ENCODE results near the gene ELF1.
"Not testable (repeated sequence)": the region's sequence is repeated elsewhere in the genome, so short reads cannot be mapped to it uniquely, and the experiment has no call there.

ELF1 gene

DNA sequence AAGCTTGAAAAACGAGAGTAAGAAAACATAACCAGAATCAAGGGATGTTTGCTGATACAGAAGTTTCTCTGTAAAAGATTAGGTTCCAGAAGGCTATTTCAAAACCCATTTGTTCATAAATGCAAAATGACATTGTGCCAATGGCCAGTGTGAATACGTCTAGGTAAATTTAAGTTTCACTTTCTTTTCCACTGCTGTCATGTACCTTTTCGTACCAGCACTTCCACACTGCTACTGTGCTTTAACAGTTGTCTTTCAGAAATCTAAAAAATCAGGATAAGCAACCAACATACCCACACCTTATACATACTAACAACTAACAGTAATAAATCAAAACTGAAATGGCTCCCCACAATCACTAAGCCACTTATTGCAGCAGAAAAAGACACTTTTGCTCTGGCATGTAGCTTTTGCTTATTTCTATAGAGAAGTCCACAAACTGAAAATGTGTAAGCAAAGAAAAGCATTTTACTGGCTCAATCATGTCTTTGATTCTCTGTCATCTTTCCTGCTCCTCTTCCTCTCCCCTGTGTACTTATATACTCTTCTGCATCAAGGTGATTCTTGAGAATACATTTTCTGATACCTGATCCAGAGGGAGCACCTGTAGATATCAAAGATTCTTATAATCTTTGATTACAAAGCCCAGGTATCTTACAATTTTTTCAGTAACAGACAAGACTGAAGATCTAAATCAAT lies 34.3 kb downstream of the ELF1 start:
- peak; percentile 100 for FAIRE-seq
- no peak for DNase-seq (ENCODE audit: insufficient read length, low spot score)

DNA sequence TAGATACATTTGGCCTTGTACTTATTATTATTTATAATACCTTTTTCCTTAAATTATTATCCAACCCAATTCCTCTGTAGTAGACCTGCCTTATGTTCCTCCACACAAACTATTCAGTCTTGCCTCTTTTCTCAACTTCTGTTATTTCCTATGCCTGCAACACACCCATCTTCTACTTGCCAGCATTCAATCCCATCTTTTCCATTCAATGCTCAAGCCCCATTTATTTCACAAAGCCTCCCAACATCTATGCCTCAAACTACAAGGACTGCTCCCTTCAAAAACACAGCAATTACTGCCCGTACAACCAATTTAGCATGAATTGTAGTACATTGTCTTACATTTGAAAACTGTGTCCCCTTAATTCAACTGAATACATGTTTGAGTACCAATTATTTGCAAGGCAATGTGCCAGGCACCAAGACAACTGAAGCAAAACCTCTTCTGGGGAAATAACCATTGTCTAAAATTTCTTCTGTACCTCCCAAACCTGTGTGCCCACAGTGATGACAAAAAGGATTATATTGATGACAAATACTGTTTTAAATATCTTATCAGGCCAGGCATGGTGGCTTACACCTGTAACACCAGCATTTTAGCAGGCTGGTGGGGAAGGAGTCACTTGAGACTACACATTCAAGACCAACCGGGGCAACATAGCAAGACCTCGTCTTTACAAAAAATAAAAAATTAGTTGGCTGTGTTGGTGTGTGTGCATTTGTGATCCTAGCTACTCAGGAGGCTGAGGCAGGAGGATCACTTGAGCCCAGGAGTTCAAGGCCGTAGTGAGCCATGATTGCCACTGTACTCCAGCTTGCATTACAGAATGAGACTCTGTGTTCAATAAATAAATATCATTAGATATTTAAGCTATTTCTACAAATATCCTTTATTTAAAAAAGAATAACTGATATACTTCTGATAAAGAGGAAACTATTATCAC lies 35.1 kb downstream of the ELF1 start:
- DNase-seq (ENCODE audit: insufficient read length, low spot score) (no peak), FAIRE-seq (no peak)

DNA sequence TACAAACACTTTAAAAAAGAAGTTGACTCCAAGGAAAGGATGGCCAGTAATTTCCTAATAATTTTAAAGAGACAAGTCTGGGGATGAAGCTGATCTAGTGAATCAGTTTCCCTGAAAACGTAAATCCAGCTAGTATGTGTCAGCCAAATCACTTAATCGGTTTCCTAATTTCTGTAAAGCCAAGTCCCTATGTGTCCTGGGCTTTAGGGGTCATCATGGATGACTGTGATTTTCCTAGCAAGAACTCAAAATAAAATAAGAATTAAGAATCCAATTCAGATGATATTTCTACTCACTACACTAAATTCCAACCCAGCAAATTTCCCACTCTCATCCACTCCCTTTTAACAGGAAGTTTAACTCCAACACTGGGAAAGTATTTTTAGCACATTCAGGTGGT lies 35.9 kb downstream of the ELF1 start:
- DNase-seq (ENCODE audit: insufficient read length, low spot score) (no peak), FAIRE-seq (no peak)

DNA sequence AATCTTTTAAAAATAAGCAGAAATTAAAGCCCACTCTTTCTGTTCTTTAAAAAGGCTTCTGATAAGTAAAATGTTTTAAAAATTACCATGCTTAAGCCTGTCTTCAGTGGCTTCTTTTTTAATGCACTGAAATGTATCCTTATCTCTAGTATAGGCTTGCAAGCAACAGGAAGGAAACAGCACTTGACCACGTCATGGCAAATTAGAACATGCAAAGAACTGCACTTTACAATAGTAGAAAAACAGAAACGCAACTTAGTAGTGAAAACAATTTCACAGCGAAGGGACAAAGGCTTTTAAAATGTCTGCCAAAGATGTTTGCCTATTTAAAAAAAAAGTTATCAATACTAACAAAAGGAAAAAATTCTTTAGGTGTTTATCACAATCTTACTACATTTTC lies 36.3 kb downstream of the ELF1 start:
- DNase-seq (ENCODE audit: insufficient read length, low spot score), result no peak
- FAIRE-seq, result peak; percentile 98

DNA sequence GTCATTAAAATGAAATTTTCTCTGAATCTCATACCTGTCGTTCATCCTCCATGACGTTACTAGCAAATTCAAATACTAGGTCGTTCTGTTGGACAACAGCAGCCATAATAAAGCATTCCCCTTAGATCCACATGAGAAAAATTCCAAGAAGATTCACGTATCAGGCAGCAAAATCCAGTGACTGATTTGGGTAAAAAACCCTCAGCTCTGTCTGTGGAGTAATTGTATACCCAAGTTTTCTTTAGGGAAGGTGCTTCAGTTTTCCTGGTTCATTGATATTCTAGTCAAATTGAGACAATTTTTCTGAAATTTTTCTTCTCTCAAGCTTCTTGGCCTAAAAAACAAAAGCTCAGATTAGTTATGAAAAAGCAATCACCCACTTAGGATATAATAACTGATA lies 37.2 kb downstream of the ELF1 start:
- DNase-seq (ENCODE audit: insufficient read length, low spot score) (no peak), FAIRE-seq (peak; percentile 80)

DNA sequence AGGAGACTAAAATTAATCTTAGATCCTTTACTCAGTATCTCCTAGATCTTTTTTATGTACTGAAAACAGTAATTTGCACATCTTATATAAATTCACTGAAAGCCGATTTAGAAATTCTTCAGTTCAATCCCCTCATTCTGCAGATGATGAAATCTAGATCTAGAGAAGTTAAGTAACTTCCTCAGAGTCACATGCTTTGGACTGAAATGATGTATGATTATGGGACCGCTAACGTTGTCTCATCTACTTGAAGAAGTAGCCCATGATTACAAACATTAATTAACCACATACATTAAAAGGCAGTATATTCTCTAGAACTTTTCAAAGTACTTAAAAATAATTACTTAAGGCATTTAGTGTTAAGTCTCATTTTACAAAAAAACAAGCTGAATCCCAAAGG lies 37.8 kb downstream of the ELF1 start:
- no peak for DNase-seq (ENCODE audit: insufficient read length, low spot score)
- peak; percentile 87 for FAIRE-seq

DNA sequence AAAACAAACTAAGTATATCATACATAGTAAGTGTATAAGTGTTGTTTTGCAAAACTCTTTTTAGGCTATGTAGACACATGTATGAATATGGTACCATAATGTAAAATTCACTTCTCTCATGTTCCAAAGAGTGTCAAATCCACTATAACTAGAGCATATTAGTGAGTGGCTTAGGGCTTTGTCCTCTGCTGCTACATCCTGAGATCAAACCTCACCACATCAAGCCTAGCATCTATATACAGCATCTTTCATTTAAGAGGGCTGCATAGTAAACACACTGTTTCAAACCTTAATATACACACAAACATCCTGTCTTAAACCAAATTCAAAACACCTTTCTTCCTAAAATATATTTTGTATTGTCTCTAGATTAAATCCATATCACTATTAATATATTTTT lies 38.7 kb downstream of the ELF1 start:
- FAIRE-seq (peak; percentile 88), DNase-seq (ENCODE audit: insufficient read length, low spot score) (no peak)

DNA sequence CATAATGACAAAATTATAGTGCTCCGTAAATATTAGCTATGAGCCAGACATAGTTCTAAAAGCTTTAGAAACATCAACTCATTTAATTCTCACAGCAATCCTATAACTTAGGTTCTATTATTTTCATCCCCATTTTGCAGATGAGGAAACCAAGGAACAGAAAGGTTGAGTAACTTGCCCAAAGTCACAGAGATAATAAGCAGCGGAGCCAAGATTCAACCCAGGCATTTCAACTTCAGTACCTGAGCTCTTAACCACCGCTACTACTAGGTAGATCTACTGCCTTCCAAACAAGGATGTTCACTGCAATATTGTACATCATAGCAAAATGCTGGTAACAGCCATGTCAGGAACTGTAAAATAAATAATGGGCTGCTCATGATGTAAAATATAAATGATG lies 39.9 kb downstream of the ELF1 start:
- FAIRE-seq (peak; percentile 82), DNase-seq (ENCODE audit: insufficient read length, low spot score) (no peak)

DNA sequence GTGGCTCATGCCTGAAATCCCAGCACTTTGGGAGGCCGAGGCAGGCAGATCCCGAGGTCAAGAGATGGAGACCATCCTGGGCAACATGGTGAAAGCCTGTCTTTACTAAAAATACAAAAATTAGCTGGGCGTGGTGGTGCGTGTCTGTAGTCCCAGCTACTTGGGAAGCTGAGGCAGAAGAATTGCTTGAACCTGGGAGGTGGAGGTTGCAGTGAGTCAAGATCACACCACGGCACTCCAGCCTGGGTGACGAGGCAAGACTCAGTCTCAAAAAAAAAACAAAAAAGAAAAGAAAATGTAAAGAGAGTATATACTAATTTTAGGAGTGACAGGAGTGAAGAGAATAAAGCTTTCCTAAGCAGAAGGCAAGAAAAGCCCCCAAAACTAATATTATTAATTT lies 41.0 kb downstream of the ELF1 start:
- not testable (repeated sequence) for FAIRE-seq; DNase-seq (ENCODE audit: insufficient read length, low spot score)

DNA sequence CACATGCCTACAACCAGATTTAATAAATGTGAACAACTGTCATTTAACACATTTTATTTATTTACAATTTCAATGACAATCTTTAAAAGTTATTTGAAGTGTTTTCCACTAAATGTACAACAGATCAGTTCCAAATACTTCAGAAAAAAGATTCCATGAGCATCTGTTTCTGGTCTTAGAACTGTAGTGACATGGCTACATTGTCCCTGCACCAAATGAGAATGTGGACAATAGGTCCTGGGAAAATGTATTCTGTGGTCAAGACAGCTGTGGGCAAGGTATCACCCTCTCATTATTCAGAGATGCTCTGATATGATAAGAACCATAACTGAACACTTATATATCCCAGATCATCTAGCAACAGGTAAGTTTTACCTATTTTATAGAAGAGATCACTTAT lies 43.7 kb downstream of the ELF1 start:
- DNase-seq (ENCODE audit: insufficient read length, low spot score), result no peak
- no peak for FAIRE-seq

DNA sequence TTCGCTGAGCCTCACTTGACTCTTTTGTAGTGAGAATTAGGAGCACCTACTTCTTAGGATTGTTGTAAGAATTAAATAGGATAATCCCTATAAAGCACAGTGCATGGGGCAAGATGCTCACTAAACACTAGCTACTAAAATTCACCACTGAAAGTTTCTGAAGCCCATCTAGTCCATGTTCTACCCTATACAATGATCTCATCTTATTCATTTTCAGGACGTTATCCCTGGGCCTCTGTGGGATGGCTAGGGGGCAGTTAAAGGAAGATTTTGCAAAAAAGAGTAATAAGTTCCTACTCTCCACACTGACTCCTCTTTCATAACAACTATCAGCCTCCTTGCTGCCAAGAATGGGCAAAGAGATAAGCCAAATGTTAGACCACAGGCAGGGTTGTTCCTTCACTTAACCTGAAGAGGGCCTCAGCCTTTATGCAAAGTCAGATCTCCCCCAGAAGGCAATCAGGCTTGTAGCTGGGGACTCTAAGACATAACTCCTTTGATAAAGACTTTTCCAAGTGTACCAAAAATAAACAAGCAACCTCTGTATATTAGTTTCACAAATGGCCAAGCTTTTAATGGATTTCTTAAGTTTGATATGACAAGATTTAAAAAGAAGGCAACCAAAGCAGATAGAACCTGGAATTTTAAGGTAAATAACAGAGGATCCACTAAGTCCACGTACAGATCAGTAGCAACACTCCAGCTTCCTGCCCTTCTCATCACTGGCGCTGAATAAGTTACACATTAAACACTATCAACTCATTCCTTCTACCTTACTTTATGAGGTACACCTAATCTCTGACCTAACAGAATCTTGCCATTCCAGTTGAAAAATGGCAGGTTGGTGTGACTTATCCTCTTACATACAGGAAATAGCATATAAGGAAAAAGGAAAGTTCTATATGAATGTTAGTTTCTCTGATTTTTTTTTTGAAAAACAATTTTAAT lies 44.4 kb downstream of the ELF1 start:
- FAIRE-seq, result peak; percentile 100
- no peak for DNase-seq (ENCODE audit: insufficient read length, low spot score)

DNA sequence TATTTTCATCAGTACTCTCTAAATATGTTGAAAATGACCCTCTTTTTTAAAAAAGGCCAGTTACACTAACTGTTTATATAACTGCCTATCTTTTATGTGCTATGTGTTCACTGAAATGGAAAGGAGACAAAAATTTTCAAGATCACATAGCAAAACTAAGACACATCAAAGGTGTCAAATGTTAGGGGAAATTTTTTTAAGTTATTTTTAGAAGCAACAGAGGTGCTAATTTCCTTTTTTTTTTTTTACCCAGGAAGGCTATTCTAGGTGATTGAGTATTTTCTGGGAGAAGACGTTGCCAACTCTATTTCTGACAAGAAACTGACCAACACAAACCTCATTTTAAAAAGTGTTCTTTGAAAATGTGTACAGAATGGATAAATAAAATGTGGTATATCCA lies 45.7 kb downstream of the ELF1 start:
- DNase-seq (ENCODE audit: insufficient read length, low spot score) (no peak), FAIRE-seq (peak; percentile 62)

DNA sequence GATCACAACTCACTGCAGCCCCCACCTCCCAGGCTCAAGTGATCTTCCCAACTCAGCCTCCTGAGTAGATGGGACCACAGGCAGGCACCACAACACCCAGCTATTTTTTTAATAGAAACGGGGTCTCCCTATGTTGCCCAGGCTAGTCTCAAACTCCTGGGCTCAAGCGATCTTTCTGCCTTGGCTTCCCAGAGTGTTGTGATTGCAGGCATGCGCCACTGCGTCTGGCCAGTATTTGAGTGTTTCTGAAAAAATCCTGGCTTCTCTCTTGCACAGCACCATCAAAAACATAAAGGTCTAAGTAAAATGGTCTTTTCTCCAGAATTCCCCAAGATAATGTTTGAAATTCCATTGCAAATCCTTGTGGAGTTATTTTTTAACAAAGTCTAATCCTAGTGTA lies 47.8 kb downstream of the ELF1 start:
- DNase-seq (ENCODE audit: insufficient read length, low spot score), result no peak
- no peak for FAIRE-seq

DNA sequence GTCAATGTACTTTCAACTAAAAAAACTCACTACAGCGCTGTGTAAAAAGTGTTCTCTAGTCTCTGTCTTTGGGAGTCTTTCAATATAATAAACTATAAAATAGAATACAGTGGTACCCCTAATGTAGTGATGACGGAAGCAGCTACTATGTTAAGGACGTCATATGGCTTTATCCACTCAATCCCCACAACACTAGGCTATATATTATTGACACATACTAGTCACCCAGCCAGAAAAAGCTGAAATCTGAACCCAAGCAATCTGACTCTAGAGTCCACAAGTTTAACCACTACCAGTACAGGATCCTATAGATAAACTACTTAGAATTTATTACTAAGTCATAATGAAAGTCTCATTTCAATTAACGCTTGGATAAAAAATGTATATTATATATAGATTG lies 48.3 kb downstream of the ELF1 start:
- DNase-seq (ENCODE audit: insufficient read length, low spot score), result no peak
- no peak for FAIRE-seq

DNA sequence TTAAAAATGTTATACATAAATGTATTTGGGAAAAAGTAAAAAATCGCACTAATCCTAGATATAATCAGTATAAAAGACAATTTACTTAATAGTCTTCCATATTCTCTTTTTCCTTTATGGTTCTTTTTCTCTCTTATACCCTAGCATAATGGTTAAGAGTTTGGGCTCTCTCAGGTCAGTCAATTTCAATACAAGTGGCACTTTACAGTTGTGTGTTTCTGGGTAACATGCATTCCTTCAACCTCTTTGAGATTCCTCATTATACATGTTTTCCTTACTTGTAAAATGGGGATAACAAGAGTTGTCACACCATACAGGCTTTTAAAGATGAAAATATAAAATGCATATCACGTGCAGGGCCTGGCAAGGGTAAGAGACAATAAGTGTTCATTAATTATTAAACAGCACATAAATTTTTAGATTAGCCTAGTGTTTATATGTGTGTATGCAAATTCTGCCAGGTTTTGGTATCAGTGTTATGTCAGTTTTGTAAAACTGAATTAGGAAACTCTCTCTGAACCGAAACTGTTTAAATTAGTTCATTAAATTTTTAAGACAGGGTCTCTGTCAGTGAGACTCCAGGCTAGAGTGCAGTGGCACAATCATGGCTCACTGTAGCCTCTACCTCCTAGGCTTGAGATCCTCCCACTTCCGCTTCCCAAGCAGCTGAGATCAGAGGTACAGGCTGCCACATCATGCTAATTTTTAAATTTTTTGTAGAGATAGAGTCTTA lies 49.8 kb downstream of the ELF1 start:
- FAIRE-seq (peak; percentile 93), DNase-seq (ENCODE audit: insufficient read length, low spot score) (no peak)

DNA sequence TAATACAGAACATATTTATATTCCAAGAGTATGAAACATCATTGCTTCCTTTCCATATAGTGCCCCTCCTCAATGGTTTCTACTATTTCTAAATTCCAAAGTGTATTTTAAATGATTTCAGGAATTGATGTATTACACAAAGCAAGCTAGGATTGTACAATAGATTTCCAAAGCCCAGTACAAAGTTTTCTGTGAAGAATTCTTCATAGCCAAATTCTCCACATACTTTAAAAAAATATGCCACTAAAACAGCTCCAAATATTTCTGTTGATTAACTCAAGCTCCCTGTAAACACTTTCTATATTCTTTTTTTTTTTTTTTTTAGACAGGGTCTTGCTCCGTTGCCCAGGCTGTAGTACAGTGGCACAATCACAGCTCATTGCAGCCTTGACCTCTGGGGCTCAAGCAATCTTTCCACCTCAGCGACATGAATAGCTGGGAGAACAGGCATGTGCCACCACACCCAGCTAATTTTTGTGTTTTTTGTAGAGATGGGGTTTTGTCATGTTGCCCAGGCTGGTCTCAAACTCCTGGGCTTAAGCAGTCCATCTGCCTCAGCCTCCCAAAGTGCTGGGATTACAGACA lies 50.6 kb downstream of the ELF1 start:
- no peak for FAIRE-seq
- no peak for DNase-seq (ENCODE audit: insufficient read length, low spot score)

DNA sequence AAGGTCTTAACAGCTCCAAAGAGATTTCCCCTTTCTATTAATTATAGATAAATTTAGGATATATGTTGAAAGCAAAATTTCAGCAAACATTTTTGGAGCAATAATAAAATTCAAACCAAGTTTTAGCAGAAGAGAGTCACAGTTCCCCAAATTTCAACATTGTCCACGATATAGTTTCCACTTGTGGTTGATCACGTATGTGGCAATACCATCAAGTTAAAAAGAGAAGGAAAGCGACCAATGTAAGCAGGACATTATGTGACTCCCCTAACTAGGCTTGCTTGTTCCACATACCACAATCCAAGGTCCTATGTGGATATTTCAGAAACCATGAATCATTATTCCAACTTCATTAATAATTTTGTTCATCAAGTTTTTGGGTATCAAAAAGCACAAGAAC lies 52.8 kb downstream of the ELF1 start:
- DNase-seq (ENCODE audit: insufficient read length, low spot score) (no peak), FAIRE-seq (peak; percentile 79)

DNA sequence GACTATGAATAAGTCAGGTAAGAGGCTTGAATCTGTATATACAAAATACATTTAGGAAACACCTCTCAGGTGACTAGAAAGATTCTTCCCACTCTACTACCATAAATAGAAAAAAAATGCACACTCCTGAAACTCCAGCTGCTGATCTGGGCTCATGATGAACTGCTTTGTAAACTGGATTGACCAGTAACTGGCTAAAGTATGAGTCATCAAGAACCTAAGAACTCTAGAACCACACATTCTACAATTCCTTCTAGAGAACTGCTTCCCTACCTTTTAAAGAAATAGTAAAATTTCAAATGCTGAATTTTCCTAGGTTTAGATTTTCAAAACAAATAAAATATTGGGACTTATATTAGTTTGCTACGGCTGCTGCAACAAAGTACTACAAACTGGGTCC lies 55.2 kb downstream of the ELF1 start:
- FAIRE-seq, result peak; percentile 72
- DNase-seq (ENCODE audit: insufficient read length, low spot score), result no peak

DNA sequence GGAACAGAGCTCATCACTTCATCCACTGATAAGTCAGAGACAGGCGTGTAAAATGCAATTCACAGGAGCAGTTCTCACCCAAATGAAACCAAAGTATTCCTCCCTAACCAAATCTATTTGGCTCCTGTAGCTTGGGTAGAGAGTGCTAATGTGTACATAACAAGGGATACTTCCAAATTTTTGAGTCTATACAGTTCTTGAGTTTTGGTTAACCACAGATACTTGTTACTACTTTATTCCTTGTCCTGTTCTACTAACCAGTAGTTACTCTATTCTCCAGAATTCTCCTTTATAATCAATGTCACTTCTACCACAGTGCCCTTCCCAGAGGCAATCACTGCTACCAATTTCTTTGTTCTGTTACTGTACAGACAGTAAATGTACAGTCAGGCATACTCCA lies 57.3 kb downstream of the ELF1 start:
- FAIRE-seq (peak; percentile 28), DNase-seq (ENCODE audit: insufficient read length, low spot score) (no peak)

DNA sequence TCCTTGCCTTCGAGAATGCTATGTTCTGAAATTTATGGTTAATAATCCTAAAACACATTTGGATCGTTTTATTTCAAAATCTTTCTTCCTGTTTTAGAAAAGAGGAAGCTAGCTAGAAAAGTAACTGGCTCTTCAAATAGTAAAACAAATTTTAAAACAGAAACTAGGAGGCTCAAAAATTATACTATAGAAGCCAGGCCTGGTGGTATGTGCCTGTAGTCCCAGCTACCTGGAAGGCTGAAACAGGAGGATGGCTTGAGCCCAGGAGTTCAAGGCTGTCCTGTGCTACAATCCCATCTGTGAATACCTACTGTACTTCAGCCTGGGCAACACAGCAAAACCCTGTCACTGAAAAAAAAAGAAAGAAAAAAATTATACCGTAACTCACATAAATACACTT lies 57.9 kb downstream of the ELF1 start:
- DNase-seq (ENCODE audit: insufficient read length, low spot score) (no peak), FAIRE-seq (peak; percentile 4)

All from GM19239 (cell line).